Mammary epithelial cell (primary cell): Measurements from ENCODE around the gene GTPBP1.

Source experiments
- CTCF ChIP-seq, 2 donors: IDR thresholded peaks in 1 of 2; conservative IDR thresholded peaks in 1 of 2; 2 replicates each; pipeline ENCODE4 v1.5.1; 2011 to 2012; ENCODE audit warnings: inconsistent platforms in 2 of 2, low read length in 2 of 2, mild to moderate bottlenecking in 2 of 2, control low read depth in 1 of 2, low read depth in 1 of 2; ENCODE audit not compliant: insufficient read depth in 1 of 2; ENCODE audit errors: extremely low read depth in 1 of 2
- EZH2 ChIP-seq: IDR thresholded peaks from 2 replicates; pipeline ENCODE4 v1.6.1; 2012; ENCODE audit warnings: low read length, inconsistent platforms, borderline replicate concordance

- TF ChIP-seq CTCF (conservative IDR thresholded peaks at IDR 0.05 in 1 of 2, IDR thresholded peaks at IDR 0.05 in 1 of 2; ENCODE audit: extremely low read depth in 1 of 2, insufficient read depth in 1 of 2, low read depth in 1 of 2, low read length in 2 of 2) (no peak), EZH2 (no peak)
Observed at GRCh38 chr22:38738475-38739070, 32.8 kb downstream of the GTPBP1 start.
